Renal pelvis (tissue), 12 donors: ENCODE measurements around the gene ZNF584. TPM values are rescaled to one million over a fixed set of nuclear protein-coding genes. Genes with fewer than 3 reads are reported as not detected.
A peak's percentile ranks its signal among the peaks of the same experiment; 100 is the strongest.
"Not testable (repeated sequence)": the region's sequence is repeated elsewhere in the genome, so short reads cannot be mapped to it uniquely, and the experiment has no call there.

Source experiments
- DNase-seq: peaks from one replicate; pipeline ENCODE4 v3.0.0-alpha.2; 2013
- long read RNA-seq, 16 experiments: transcript quantifications; one replicate each; lab custom pipeline, GENCODE V29; 2026
- polyA plus RNA-seq, 3 donors: library from polyadenylated mRNA; unstranded; fragments of 120-200 nt; gene quantifications; one replicate each; pipeline ENCODE4 v1.2.1, GENCODE V29; 2013; ENCODE audit not compliant: insufficient read length in 3 of 3

Gene ZNF584
- polyA plus RNA-seq: 10 to 100 TPM; 13.2 to 16.5 (median 13.9) TPM
- long read RNA-seq, donor 1, transcript ZNF584-208 (1 exons, 2,709 nt): major isoform, 6 of 9 reads
- long read RNA-seq, donor 1, partial matches to known transcripts: 0 of 9 reads
- long read RNA-seq, donor 1, other reads (novel, unspliced or antisense): 0 of 9 reads
- long read RNA-seq, donor 2, transcript ZNF584-208 (1 exons, 2,709 nt): major isoform, 11 of 15 reads
- long read RNA-seq, donor 2, partial matches to known transcripts: 0 of 15 reads
- long read RNA-seq, donor 2, other reads (novel, unspliced or antisense): 0 of 15 reads
- long read RNA-seq, donor 3, transcript ZNF584-208 (1 exons, 2,709 nt): major isoform, 10 of 12 reads
- long read RNA-seq, donor 3, partial matches to known transcripts: 0 of 12 reads
- long read RNA-seq, donor 3, other reads (novel, unspliced or antisense): 0 of 12 reads
- long read RNA-seq, donor 4, transcript ZNF584-208 (1 exons, 2,709 nt): major isoform, 10 of 11 reads
- long read RNA-seq, donor 4, partial matches to known transcripts: 0 of 11 reads
- long read RNA-seq, donor 4, other reads (novel, unspliced or antisense): 0 of 11 reads
- long read RNA-seq, donor 5, partial matches to known transcripts: 0 of 3 reads
- long read RNA-seq, donor 5, other reads (novel, unspliced or antisense): 0 of 3 reads
- long read RNA-seq, donor 6, transcript ZNF584-208 (1 exons, 2,709 nt): major isoform, 7 of 9 reads
- long read RNA-seq, donor 6, partial matches to known transcripts: 0 of 9 reads
- long read RNA-seq, donor 6, other reads (novel, unspliced or antisense): 0 of 9 reads
- long read RNA-seq, donor 7, transcript ZNF584-208 (1 exons, 2,709 nt): major isoform, 8 of 9 reads
- long read RNA-seq, donor 7, partial matches to known transcripts: 0 of 9 reads
- long read RNA-seq, donor 7, other reads (novel, unspliced or antisense): 0 of 9 reads
- long read RNA-seq, donor 8, transcript ZNF584-208 (1 exons, 2,709 nt): major isoform, 9 of 13 reads
- long read RNA-seq, donor 8, partial matches to known transcripts: 0 of 13 reads
- long read RNA-seq, donor 8, other reads (novel, unspliced or antisense): 0 of 13 reads
- long read RNA-seq, donor 9, transcript ZNF584-208 (1 exons, 2,709 nt): major isoform, 17 of 39 reads
- long read RNA-seq, donor 9, partial matches to known transcripts: 18 of 39 reads
- long read RNA-seq, donor 9, other reads (novel, unspliced or antisense): 0 of 39 reads
- long read RNA-seq, donor 10, transcript ZNF584-208 (1 exons, 2,709 nt): major isoform, 7 of 9 reads
- long read RNA-seq, donor 10, partial matches to known transcripts: 0 of 9 reads
- long read RNA-seq, donor 10, other reads (novel, unspliced or antisense): 0 of 9 reads
- long read RNA-seq, donor 11, transcript ZNF584-208 (1 exons, 2,709 nt): major isoform, 9 of 13 reads
- long read RNA-seq, donor 11, partial matches to known transcripts: 0 of 13 reads
- long read RNA-seq, donor 11, other reads (novel, unspliced or antisense): 0 of 13 reads
- long read RNA-seq, donor 12, transcript ZNF584-208 (1 exons, 2,709 nt): major isoform, 11 of 18 reads
- long read RNA-seq, donor 12, partial matches to known transcripts: 0 of 18 reads
- long read RNA-seq, donor 12, other reads (novel, unspliced or antisense): 5 of 18 reads
- long read RNA-seq, donor 13, transcript ZNF584-208 (1 exons, 2,709 nt): major isoform, 13 of 13 reads
- long read RNA-seq, donor 13, partial matches to known transcripts: 0 of 13 reads
- long read RNA-seq, donor 13, other reads (novel, unspliced or antisense): 0 of 13 reads
- long read RNA-seq, donor 14, transcript ZNF584-208 (1 exons, 2,709 nt): major isoform, 15 of 21 reads
- long read RNA-seq, donor 14, partial matches to known transcripts: 0 of 21 reads
- long read RNA-seq, donor 14, other reads (novel, unspliced or antisense): 5 of 21 reads
- long read RNA-seq, donor 15, transcript ZNF584-208 (1 exons, 2,709 nt): major isoform, 5 of 7 reads
- long read RNA-seq, donor 15, partial matches to known transcripts: 0 of 7 reads
- long read RNA-seq, donor 15, other reads (novel, unspliced or antisense): 0 of 7 reads
- long read RNA-seq, donor 16, transcript ZNF584-208 (1 exons, 2,709 nt): major isoform, 13 of 14 reads
- long read RNA-seq, donor 16, partial matches to known transcripts: 0 of 14 reads
- long read RNA-seq, donor 16, other reads (novel, unspliced or antisense): 0 of 14 reads

DNA sequence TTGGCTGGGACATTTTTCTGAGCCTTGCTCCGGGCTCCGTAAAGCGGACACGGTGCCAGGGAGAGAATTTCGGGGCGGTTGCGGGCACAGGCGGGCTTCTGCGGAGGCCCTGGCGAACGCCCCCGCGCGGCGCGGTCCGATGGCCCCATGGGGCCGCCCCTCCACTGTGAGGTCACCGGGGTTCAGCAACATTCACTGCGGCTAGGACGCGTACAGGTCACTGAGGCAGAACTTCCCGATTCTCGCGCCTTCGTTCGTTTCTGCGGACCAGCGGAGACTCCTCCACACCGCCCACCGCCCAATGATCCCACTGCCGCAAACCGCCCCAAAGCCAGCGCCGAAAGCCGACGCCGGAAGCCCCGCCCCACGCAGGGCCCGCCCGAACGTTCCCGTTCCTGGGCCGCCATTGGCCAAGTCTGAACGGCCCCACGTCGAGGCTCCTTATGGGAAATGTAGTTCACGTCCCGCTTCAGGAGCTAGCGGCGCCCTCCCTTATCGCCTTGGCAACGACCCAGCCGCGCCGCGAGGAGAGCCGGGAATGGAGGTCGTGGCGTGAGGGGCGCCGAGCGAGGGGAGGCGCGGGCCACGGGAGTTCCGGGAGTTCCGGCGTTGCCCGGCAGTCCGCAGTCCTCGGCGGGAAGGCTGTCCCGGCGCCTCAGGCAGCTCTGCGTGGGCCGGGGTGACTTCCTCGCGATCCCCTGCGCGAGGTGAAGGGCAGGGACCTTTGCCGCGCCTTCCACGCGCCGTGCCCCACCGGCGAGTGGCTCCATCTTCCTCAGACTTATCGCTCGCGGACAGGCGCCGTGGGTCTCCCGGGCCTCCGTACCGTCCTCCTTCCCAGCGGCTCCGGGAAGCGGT, at the start of gene ZNF584:
Gene ZNF584, plus strand, starts transcription at position 498 of the 858 bp plus-strand sequence. CDS start 499 bp downstream, outside the sequence.
- peak; percentile 97 for DNase-seq

DNA sequence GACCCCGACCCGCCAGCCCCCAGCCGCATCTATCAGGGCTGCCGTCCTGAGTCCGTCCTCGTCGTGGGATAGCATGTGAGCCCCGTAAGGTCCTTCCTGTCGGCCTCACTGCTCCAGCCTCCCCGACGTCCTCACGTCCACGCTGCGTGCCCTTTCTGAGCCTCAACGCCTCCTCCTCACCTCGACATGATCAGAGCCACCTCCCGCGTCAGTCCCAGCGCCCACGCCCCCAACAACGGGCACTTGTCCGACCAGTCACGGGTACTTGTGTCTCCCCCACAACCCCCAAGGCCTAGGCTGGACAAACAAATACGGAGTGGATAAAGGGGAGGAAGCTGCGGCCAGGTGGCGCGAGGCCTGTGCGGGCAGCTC, 46.6 kb upstream of the ZNF584 start:
- no peak for DNase-seq

DNA sequence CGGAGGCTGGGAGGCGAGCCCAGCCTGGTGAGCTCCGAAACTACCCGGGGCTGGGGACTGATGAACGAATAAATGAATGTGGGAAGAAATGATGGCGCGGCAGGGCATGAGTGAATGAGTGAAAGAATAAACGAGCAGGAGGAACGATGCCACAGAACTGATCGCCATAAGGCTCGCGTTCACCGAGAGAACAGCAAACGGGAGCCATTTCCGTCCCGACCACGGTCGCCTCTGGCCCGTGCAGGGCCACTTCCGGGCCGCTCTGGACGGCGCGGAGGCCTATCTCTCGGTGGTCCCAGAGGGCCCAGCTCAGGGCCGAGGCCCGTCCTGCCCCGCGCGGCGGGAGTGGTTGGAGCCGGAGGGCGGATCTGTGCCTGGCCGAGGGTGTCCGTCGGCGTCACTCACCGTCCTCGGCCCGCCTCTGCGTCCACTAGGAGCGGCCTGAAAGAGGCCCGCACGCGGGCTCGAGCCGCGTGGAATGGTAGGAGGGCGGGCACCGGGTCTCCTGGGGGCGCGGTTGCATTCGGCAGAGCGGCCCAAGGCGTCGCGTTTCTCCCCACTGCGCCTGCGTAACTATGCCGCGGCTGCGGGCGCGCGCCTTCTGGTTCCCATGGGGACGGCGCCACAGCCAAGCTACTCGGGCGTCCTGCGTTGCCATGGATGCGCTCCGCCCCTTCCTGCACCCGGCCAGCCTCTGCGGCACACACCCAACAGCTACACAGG, 46.0 kb upstream of the ZNF584 start, which contains the start of gene ZNF497:
Gene ZNF497, minus strand, starts transcription at position 480 of the 723 bp plus-strand sequence. CDS start 5,116 bp downstream, outside the sequence.
- DNase-seq: peak; percentile 95

DNA sequence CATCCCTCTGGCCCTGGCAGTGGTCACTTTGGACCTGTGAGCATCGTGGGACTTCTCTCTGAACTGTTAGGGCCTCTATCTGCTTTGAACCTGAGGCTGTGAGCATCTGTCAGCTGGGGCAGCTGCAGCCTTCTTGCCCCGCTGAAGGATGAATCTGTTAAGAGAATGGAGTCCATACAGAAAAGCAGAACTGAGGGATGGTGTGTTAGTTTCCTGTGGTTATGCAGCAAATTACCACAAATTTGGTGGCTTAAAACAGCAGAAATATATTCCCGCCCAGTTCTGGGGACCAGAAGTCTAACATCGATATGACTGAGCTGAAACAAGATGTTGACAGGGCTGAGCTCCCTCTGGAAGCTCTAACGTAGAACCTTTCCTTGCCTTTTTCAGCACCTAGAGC, 44.3 kb upstream of the ZNF584 start:
- DNase-seq: no peak

DNA sequence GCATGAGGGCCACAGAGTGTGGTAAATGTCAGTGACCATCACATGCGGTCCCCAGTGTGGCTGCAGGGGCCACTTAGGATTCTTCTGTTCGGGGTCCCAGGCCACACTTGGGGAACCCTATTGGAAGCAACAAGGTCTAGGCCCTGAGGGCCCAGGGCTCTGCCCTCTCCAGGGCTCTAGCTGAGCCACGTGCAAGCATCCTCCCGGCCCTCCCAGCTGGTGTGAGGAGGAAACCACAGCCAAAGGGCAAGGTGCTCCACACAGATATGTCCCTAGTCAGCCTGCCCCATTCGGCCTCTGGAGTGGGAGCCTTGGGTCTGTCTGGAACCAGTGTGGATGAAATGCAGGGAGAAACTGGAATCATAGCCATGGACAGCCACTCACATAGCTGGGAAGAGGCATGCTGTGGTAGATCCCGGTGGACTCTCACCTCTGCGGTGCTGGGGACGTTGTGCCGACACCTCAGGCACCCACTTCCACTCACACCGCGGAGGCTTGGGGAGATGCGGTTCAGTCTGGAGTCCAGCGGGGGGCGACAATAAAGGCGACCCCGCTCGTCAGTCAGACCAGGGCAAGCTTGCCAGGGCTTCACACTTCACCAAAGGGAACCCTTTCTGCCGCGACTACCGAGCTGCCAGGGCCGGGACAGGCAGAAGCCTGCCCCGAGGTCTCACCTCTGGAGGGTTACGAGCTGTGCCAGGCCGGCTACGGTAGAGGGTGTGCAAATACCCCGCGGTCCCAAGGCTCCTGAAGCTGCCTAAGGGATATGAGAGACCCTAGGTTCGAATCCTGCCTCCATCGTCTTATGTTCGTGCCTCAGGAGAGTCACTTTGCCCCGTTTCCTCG, 41.6 kb upstream of the ZNF584 start:
- DNase-seq: no peak

DNA sequence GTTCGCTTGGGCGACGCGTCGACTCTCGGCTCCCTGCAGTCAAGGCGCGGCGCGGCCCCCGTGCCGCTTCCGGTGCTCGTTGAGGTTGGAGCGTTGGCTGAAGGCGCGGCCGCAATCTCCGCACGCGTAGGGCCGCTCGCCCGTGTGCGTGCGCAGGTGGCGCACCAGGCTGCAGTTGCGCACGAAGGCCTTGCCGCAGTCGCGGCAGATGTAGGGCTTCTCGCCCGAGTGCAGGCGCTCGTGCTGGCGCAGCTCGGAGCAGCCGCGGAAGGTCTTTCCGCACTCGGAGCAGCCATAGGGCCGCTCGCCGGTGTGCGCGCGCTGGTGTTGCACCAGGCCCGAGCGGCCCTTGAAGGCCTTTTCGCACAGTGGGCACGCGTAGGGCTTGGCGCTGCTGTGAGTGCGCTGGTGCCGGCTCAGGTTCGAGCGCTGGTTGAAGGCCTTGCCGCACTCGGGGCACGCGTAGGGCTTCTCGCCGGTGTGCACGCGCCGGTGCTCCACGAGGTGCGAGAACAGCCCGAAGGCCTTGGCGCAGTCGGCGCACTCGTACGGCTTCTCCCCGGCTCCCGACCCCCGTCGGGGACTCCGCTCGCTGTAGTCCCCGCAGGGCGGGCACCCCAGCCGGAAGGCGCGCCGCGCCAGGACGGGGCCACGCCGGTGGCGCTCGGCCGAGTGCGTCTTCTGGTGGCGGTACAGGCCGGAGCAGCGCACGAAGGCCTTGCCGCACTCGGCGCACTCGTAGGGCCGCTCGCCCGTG, 40.6 kb upstream of the ZNF584 start:
- DNase-seq: no peak

DNA sequence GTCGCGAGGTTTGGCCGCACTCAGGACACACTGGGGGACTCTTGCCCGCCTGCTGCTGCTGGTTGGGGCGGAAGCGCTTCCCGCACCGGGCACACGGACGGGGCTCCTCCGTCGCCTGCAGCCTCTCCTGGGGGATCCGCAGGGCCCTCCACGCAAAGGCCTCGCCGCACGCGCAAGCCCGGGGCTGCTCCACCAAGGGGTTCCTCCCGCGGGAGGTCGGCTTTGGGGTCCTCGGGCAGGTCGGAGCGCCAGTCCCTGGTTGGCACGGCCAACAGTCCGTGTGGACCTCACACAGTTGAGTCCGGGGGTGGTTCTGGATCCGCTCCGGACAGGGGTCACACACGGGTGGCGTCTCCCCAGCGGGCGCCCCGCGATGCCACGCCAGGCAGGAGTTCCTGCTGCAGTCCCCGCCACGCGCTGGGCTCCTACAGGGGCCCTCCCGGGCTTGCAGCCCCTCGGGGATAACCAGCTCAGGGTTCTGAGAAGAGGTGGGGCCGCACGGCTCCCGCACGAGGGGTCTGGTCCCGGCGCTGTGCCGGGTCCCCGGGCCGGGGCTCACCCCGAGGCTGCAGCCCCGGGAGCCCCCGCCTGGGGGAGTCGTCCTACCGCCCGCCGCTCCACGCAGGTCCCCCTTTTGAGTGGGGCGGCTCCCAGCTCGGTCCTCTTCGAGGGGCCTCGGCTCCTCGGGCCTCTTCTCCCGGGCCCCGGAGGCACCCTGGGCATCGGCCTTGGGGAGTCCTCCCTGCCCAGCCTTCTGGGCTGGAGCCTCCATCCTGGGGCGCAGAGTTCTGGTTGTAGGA, 39.7 kb upstream of the ZNF584 start:
- no peak for DNase-seq

DNA sequence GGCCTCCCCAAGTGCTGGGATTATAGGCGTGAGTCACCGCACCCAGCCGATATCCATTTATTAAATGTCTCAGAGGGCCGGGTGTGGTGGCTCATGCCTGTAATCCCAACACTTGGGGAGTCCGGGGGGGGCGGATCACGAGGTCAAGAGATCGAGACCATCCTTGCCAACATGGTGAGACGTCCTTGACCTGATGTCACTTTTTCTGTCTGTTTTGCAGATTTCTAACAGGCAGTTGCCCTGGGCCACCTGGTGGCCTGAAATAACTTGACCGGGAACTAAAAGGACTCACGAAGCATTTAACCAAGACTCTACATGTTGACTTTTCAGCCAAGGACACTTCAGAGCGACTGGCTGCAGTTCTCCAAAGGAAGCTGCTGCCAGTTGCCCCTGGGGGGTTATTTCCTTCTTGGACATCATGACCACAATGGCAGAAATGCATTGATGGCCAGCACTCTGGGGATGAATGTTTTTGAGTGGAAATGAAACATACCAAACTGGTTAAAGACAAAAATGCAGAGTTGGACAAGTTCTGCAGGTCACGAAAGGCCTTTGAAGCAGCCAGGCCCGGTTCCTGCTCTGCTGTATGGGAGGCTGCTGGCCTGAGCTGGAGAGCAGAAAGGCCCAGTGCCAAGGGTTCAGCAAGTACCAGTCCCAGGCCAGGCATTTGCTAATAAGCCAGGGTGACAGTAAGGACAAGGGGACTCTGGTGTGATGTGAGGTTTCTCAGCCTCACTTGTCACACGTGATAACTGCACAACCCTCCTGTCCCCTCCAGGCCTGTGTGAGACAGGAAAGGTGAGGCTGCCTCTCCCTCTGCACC, 35.9 kb upstream of the ZNF584 start:
- DNase-seq: no peak

DNA sequence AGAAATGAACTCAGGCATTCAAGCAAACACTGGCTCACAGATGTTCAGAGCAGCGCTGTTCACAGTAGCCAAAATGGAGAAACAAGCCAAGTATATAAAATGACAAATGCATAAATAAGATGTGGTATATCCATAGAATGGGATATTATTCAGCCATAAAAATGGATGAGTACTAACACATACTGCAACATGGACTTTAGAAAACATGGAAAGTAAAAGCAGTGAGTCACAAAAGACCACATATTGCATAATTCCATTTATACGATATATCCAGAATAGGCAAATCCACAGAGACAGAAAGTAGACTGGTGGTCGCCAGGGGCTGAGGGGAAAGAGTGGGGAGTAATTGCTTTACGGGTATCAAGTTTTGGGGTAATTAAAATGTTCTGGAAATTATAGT, 34.2 kb upstream of the ZNF584 start:
- no peak for DNase-seq

DNA sequence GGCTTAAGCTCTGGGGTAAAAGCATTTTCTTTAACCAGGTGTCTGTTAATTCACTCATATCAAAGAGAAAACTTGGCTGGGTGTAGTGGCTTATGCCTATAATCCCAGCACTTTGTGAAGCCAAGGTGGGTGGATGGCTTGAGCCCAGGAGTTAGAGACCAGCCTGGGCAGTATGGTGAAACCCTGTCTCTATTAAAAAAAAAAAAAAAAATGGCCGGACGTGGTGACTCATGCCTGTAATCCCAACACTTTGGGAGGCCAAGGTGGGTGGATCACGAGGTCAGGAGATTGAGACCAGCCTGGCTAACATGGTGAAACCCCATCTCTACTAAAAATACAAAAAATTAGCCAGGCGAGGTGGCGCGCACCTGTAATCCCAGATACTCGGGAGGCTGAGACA, 31.7 kb upstream of the ZNF584 start:
- not testable (repeated sequence) for DNase-seq

DNA sequence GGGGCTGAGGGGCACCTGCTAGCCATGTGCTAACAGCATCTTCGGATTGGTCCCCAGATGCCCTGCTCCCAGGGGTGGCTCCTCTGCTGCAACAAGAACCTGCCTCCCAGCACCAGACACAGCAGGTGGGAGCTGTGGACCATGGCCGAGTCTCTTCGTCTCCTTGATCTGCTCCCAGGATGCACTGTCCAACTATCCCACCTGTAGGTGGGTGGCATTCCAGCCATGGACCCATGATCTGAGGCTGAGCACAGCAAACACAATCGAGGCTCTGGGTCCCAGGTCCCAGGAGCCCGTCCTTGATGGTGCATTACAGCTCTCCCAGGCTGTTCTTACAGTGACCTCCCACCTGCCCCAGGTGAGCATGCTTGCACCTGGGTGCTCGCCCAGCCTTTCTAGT, 29.2 kb upstream of the ZNF584 start:
- no peak for DNase-seq

DNA sequence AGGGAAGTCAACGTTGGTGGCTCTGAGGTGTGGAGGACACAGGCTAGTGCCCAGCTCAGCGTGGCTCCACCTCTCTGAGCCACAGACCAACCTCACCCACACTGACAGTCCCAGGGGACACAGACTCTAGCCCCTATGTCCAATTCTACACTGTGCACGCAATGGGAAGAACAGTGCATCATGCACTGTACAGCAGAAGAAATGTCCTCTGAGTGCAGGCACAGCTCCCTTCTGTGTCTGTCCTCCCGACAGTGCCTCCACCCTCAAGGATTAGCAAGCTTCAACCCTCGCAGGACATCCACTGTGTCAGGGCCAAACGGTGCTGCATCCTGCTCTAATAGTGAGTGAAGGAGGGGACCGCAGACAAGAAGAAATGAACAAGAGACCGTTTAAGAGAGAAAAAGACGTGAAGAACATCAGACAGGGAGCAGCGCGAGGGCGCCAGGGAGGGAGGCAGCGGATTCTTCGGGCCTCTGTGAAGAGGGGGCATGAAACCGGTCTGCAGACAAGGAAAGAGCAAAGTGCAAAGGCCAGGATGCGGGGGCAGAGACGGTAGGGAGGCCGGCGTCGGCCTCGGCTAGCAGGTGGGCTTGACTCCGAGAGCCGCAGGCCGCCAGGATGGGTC, 28.3 kb upstream of the ZNF584 start:
- DNase-seq: no peak

DNA sequence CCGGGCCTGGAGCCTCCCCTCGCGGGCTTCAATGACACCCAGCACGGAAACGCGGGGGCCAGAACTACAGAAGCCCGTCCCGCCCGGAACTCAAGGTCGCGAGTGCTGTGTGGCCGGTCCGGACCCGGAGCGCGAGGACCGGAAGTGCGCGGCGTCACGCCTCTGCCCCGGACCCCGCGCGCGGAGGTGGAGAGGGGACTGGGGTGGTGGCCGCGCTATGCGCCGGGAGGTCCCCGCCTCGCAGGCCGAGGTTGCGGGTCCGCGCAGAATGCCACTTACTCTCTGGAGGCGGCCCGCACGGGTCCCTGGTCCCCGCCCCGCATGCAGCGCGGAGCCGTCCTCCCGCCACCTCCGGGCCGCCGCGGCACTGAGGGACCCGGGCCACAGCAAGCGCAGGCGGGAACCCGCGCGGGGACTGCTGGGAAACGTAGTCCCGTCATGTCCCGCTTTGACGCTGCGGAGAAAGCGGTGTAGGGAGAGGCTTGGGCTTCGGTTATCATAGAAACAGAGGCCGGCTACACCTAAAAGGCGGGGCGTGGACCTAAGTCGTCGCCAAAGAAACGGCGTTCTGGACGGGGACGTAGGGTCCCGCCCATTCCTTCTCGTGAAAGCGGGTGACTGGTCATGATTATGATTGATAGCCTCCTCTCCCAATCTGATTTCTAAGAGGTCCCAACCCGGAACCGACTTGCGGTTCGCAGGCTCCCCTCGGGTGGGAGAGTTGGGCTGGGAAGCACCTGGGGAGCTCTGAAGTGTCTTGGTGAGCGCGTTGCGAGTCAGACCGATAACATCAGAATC, 27.6 kb upstream of the ZNF584 start, which contains the start of gene ZNF837:
Gene ZNF837, minus strand, starts transcription at position 369 of the 798 bp plus-strand sequence. CDS start 11,698 bp downstream, outside the sequence.
- DNase-seq: peak; percentile 100
